Endothelial cell of umbilical vein (primary cell): Measurements from ENCODE around the gene TFAP2D.

Experiments used
- CTCF ChIP-seq, 2 donors: IDR thresholded peaks; 1 replicate in 1 of 2; 2 replicates in 1 of 2; pipeline ENCODE4 v1.5.1; 2011; ENCODE audit warnings: low read length in 2 of 2, mild to moderate bottlenecking in 2 of 2, moderate library complexity in 2 of 2, control low read depth in 1 of 2, inconsistent platforms in 1 of 2, low read depth in 1 of 2; ENCODE audit not compliant: insufficient read depth in 1 of 2; ENCODE audit errors: extremely low read depth in 1 of 2
- POLR2A ChIP-seq: IDR thresholded peaks from 2 replicates; pipeline ENCODE4 v1.6.1; 2012; ENCODE audit warnings: low read depth, mild to moderate bottlenecking, control low read depth, low read length
- POLR2AphosphoS5 ChIP-seq: IDR thresholded peaks from 2 replicates; pipeline ENCODE4 v1.6.1; 2012; ENCODE audit warnings: low read depth, mild to moderate bottlenecking, control low read depth, low read length, moderate library complexity; ENCODE audit not compliant: insufficient read depth

- TF ChIP-seq CTCF (IDR thresholded peaks at IDR 0.05; ENCODE audit: extremely low read depth in 1 of 2, insufficient read depth in 1 of 2, low read depth in 1 of 2, low read length in 2 of 2) (no peak), POLR2A (no peak), POLR2AphosphoS5 (no peak)
Observed at GRCh38 chr6:50663806-50664205, 49.5 kb upstream of the TFAP2D start.
